Panc1 (cell line): Measurements from ENCODE around the gene PAXIP1.

ENCODE experiments used
- CTCF ChIP-seq: fragments of 450-650 bp; IDR thresholded peaks from 2 replicates; pipeline ENCODE4 v1.5.1; 2017; ENCODE audit warnings: mild to moderate bottlenecking
- POLR2AphosphoS5 ChIP-seq: IDR thresholded peaks from 2 replicates; pipeline ENCODE4 v1.6.1; 2012; ENCODE audit warnings: mild to moderate bottlenecking, low read depth, low read length, moderate library complexity
- REST ChIP-seq, 2 experiments: IDR thresholded peaks; 2 replicates each; pipeline ENCODE4 v1.6.1; 2011 to 2012; ENCODE audit warnings: low read depth in 2 of 2, control low read depth in 1 of 2, low read length in 1 of 2, mild to moderate bottlenecking in 1 of 2, moderate library complexity in 1 of 2; ENCODE audit not compliant: insufficient read depth in 1 of 2
- SIN3A ChIP-seq: IDR thresholded peaks from 2 replicates; pipeline ENCODE4 v1.6.1; 2012; ENCODE audit warnings: low read depth, mild to moderate bottlenecking, low read length, moderate library complexity, borderline replicate concordance; ENCODE audit not compliant: insufficient read depth
- TCF7L2 ChIP-seq: IDR thresholded peaks from 2 replicates; pipeline ENCODE4 v1.6.1; 2011; ENCODE audit warnings: mild to moderate bottlenecking, low read depth, low read length, inconsistent platforms

GRCh38 chr7:154984601-154985188 is 18.2 kb downstream of the PAXIP1 start:
- TF ChIP-seq CTCF (no peak), POLR2AphosphoS5 (no peak), REST (IDR thresholded peaks at IDR 0.05; ENCODE audit: insufficient read depth in 1 of 2, low read depth in 2 of 2, low read length in 1 of 2) (no peak), SIN3A (no peak), TCF7L2 (no peak)
